PC-3 (cell line): ENCODE measurements around the gene ACVRL1. TPM values are rescaled to one million over a fixed set of nuclear protein-coding genes. Genes with fewer than 3 reads are reported as not detected.

Experiments
- ATAC-seq: fragments of 200-7000 bp; cut with Tn5 transposase; 2 replicates; pipeline ENCODE4 v1.9.1; 2020; ENCODE audit warnings: mild to moderate bottlenecking, moderate library complexity
- BruUV-seq: library from RNA; stranded (reverse); fragments of 400-500 nt; replicated peaks from 2 replicates; lab custom pipeline; 2021; lab: Mats Ljungman, UMichigan
- CTCF ChIA-PET: fragments of 300-600 bp; sonication (Branson Sonifier 250); formaldehyde crosslinking; loops from one replicate; lab custom pipeline; 2022; ENCODE audit warnings: antibody characterized with exemption; lab: Charles Lee
- POLR2A ChIA-PET: fragments of 300-600 bp; sonication (Branson Sonifier 250); formaldehyde crosslinking; loops from one replicate; lab custom pipeline; 2022; ENCODE audit warnings: antibody characterized with exemption; ENCODE audit not compliant: unreplicated experiment; lab: Charles Lee
- DNase-seq: peaks from one replicate; pipeline ENCODE4 v3.0.0-alpha.2; 2015
- H2AFZ ChIP-seq: fragments of 300-600 bp; sonication (generic); 2 replicates; pipeline ENCODE4 v1.6.0; 2016; ENCODE audit warnings: antibody characterized with exemption, low read length
- H3F3A ChIP-seq: fragments of 300-600 bp; sonication (generic); one replicate; pipeline ENCODE4 v1.6.0; 2017; ENCODE audit warnings: antibody characterized with exemption, low read length, control low read depth, mild to moderate bottlenecking; ENCODE audit not compliant: unreplicated experiment
- H3K27ac ChIP-seq: fragments of 300-600 bp; sonication (generic); 2 replicates; pipeline ENCODE4 v1.5.1; 2016; ENCODE audit warnings: mild to moderate bottlenecking, low read length
- H3K27me3 ChIP-seq: fragments of 300-600 bp; sonication (generic); 2 replicates; pipeline ENCODE4 v1.6.1; 2016; ENCODE audit warnings: low read length, mixed read lengths
- H3K36me3 ChIP-seq: fragments of 300-600 bp; sonication (generic); 2 replicates; pipeline ENCODE4 v1.6.1; 2016; ENCODE audit warnings: low read depth, mixed run types, low read length, mixed read lengths
- H3K4me1 ChIP-seq: fragments of 300-600 bp; sonication (generic); 2 replicates; pipeline ENCODE4 v1.5.1; 2016; ENCODE audit warnings: low read length; ENCODE audit not compliant: insufficient read depth
- H3K4me2 ChIP-seq: fragments of 300-600 bp; sonication (generic); 2 replicates; pipeline ENCODE4 v1.6.0; 2016; ENCODE audit warnings: low read length
- H3K4me3 ChIP-seq: fragments of 300-600 bp; sonication (generic); 2 replicates; pipeline ENCODE4 v1.5.1; 2016; ENCODE audit warnings: mild to moderate bottlenecking, low read length, mixed read lengths
- H3K79me2 ChIP-seq: fragments of 300-600 bp; sonication (generic); 2 replicates; pipeline ENCODE4 v1.6.1; 2017; ENCODE audit warnings: low read length, mixed read lengths
- H3K9ac ChIP-seq: fragments of 300-600 bp; sonication (generic); 2 replicates; pipeline ENCODE4 v1.6.0; 2016; ENCODE audit warnings: mild to moderate bottlenecking, low read length
- H3K9me2 ChIP-seq: fragments of 300-600 bp; sonication (generic); replicated peaks from 2 replicates; pipeline ENCODE4 v1.6.1; 2016; ENCODE audit warnings: mixed run types, low read length, mixed read lengths
- H3K9me3 ChIP-seq: fragments of 300-600 bp; sonication (generic); 2 replicates; pipeline ENCODE4 v1.6.1; 2016; ENCODE audit warnings: low read length, mixed read lengths
- H4K20me1 ChIP-seq: fragments of 300-600 bp; sonication (generic); 2 replicates; pipeline ENCODE4 v1.6.1; 2016; ENCODE audit warnings: low read length, mixed read lengths
- EZH2 ChIP-seq: fragments of 300-600 bp; sonication (generic); IDR thresholded peaks from one replicate; pipeline ENCODE4 v1.6.1; 2017; ENCODE audit warnings: antibody characterized with exemption, mild to moderate bottlenecking, low read length; ENCODE audit not compliant: unreplicated experiment
- EZH2phosphoT487 ChIP-seq: fragments of 300-600 bp; sonication (generic); IDR thresholded peaks from 2 replicates; pipeline ENCODE4 v1.6.1; 2018; ENCODE audit warnings: mild to moderate bottlenecking, antibody characterized with exemption, low read length, borderline replicate concordance
- intact Hi-C: fragments of 100-400 bp; cut with micrococcal nuclease; formaldehyde crosslinking; loops from 2 replicates; pipeline ENCODE4 v1.9.0; 2023
- total RNA-seq: library from RNA; depleted of rRNA; stranded (reverse); fragments of >200 nt; gene quantifications from 2 replicates; pipeline ENCODE4 v1.2.3, GENCODE V29; 2014
- TF ChIP-seq, protein P1 (sequence below): fragments of 300-600 bp; sonication (generic); conservative IDR thresholded peaks from 2 replicates; pipeline ENCODE4 v1.5.1; 2017; ENCODE audit warnings: antibody characterized with exemption, low read depth, mild to moderate bottlenecking, low read length

The ACVRL1 gene
- total RNA-seq, 1 experiment from 2014 or later = not detected

DNA sequence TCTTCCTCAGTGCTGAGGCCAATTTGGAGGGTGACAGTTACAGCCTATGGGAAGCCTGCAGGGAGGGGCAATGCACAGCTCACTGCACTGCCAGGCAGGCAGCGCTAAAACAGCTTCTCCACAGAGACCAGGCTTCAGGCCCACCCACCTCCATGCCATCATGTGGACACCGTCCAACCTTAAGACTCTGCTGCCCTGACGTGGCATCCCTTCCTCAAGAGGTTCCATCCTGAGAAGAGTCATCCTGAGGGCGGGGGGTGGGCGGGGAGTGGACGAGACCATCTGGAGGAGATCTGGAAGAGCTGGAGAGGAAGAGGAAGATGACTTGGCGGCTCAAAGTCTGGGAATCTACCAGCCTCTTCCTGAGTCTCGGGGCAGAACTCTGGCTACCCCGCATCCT is 8.4 kb upstream of the ACVRL1 start:
- no peak overlapping the region for H3K9ac ChIP-seq
- no peaks in the 10 kb centered on the region for H3K36me3 ChIP-seq
- ChIA-PET CTCF (no interaction called here), POLR2A (no interaction called here)
- no peaks in the 10 kb centered on the region for H3F3A ChIP-seq
- ATAC-seq (no peak), DNase-seq (peak; percentile 9)
- H3K9me3 ChIP-seq = no peaks in the 10 kb centered on the region
- no TSS peak for BruUV-seq
- no peaks in the 10 kb centered on the region for H3K9me2 ChIP-seq
- intact Hi-C loops = no loop called here
- H3K27ac ChIP-seq = no peak overlapping the region
- H4K20me1 ChIP-seq = no peaks in the 10 kb centered on the region
- H3K79me2 ChIP-seq = no peaks in the 10 kb centered on the region
- H3K27me3 ChIP-seq = no peaks in the 10 kb centered on the region
- TF ChIP-seq, protein P1, sequence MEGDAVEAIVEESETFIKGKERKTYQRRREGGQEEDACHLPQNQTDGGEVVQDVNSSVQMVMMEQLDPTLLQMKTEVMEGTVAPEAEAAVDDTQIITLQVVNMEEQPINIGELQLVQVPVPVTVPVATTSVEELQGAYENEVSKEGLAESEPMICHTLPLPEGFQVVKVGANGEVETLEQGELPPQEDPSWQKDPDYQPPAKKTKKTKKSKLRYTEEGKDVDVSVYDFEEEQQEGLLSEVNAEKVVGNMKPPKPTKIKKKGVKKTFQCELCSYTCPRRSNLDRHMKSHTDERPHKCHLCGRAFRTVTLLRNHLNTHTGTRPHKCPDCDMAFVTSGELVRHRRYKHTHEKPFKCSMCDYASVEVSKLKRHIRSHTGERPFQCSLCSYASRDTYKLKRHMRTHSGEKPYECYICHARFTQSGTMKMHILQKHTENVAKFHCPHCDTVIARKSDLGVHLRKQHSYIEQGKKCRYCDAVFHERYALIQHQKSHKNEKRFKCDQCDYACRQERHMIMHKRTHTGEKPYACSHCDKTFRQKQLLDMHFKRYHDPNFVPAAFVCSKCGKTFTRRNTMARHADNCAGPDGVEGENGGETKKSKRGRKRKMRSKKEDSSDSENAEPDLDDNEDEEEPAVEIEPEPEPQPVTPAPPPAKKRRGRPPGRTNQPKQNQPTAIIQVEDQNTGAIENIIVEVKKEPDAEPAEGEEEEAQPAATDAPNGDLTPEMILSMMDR = no peak
- TF ChIP-seq EZH2phosphoT487 = no peak
- no peak for TF ChIP-seq EZH2
- no peak overlapping the region for H2AFZ ChIP-seq
- no peak overlapping the region for H3K4me2 ChIP-seq
- H3K4me3 ChIP-seq = no peak overlapping the region
- no peaks in the 10 kb centered on the region for H3K4me1 ChIP-seq

DNA sequence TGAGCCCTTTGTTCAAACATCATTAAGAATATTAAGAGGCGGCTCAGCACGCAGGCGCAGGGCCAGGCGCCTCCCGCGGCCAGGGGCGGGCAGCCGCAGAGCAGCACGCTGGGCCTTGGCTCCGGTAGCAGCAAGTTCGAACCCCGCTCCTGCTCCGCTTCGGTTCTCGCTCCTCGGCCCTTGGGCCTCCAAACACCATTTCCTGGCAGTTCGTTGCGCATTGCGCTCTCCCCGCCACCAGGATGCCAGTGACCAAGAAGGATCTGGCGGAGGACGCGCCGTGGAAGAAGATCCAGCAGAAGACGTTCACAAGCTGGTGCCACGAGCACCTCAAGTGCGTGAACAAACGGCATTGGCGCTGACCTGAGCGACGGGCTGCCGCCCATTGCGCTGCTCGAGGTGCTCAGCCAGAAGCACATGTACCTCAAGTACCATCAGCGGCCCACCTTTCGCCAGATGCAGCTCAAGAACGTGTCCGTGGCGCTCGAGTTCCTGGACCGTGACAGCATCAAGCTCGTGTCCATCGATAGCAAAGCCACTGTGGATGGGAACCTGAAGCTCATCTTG is 6.9 kb upstream of the ACVRL1 start:
- Histone ChIP-seq H2AFZ (no peak overlapping the region), H3F3A (no peaks in the 10 kb centered on the region), H3K9me3 (no peaks in the 10 kb centered on the region), H3K9me2 (no peaks in the 10 kb centered on the region), H3K27me3 (no peaks in the 10 kb centered on the region), H3K36me3 (no peaks in the 10 kb centered on the region), H3K9ac (no peak overlapping the region), H4K20me1 (no peaks in the 10 kb centered on the region), H3K27ac (no peak overlapping the region), H3K4me2 (no peak overlapping the region), H3K4me1 (no peaks in the 10 kb centered on the region), H3K4me3 (no peak overlapping the region), H3K79me2 (no peaks in the 10 kb centered on the region)
- CTCF ChIA-PET = no interaction called here
- POLR2A ChIA-PET = no interaction called here
- intact Hi-C loops = no loop called here
- DNase-seq (no peak), ATAC-seq (no peak)
- no TSS peak for BruUV-seq
- TF ChIP-seq EZH2 (no peak), EZH2phosphoT487 (no peak)
- TF ChIP-seq, protein P1 = no peak

DNA sequence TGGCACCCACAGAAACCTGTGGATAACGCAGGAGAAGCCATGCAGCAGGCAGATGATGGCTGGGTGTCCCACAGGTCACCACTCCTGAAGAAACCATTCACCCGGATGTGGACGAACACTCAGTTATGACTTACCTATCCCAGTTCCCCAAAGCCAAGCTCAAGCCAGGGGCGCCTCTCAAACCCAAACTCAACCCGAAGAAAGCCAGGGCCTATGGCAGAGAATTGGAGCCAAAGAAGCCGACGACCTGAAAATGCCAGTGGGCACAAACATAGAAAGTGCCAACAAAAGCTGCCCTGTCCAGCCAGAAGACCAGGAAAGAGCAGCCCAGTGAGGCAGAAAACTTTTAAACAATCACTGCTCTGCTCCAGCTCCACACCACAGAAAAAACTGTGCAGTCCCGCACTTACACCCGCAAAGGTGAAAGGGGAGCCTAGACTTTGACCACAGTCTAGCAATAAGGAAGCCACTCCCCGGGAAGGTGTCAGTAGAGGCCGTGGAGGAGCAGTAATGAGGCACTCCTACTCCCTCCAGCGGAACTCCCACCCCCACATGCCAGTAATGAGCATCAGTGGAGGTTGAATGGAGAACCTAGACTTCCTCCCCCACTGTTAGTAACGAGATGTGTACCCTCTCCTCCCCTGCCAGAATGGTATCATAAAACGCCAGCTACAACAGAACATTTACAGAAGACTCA is 6.0 kb upstream of the ACVRL1 start:
- no peak for TF ChIP-seq EZH2
- TF ChIP-seq, protein P1 = no peak
- no peak for TF ChIP-seq EZH2phosphoT487
- H3K27me3 ChIP-seq = no peaks in the 10 kb centered on the region

More for the DNA sequence above, 6.0 kb upstream of the ACVRL1 start:
- ChIA-PET CTCF (no interaction called here), POLR2A (interaction anchor here (0.6 kb wide), 1 partner anchor 684 kb away, joined by 3 read pairs; the partner anchor contains the start of gene POU6F1)
- no peak overlapping the region for H3K4me3 ChIP-seq
- BruUV-seq = no TSS peak
- H3K36me3 ChIP-seq = no peaks in the 10 kb centered on the region
- no peaks in the 10 kb centered on the region for H3K9me3 ChIP-seq
- H3K4me1 ChIP-seq = no peaks in the 10 kb centered on the region
- no peak overlapping the region for H3K4me2 ChIP-seq
- H3K27ac ChIP-seq = no peak overlapping the region
- H4K20me1 ChIP-seq = no peaks in the 10 kb centered on the region
- DNase-seq (no peak), ATAC-seq (no peak)
- no peaks in the 10 kb centered on the region for H3K9me2 ChIP-seq
- H3K79me2 ChIP-seq = no peaks in the 10 kb centered on the region
- H3F3A ChIP-seq = no peaks in the 10 kb centered on the region
- intact Hi-C loops = no loop called here
- H2AFZ ChIP-seq = no peak overlapping the region
- no peak overlapping the region for H3K9ac ChIP-seq
